PFSK-1 (cell line): ENCODE results near the gene ABCC4.

Experiments used
- FOXP2 ChIP-seq: optimal IDR thresholded peaks from 2 replicates; pipeline ENCODE3; 2011; ENCODE audit warnings: borderline replicate concordance, control low read depth, inconsistent platforms; ENCODE audit not compliant: insufficient read depth; ENCODE audit errors: extremely low read length, extremely low read depth
- POLR2AphosphoS5 ChIP-seq: IDR thresholded peaks from 2 replicates; pipeline ENCODE4 v1.6.1; 2012; ENCODE audit warnings: low read depth, mild to moderate bottlenecking, control low read depth, low read length, moderate library complexity
- REST ChIP-seq, 2 experiments: IDR thresholded peaks; 2 replicates each; pipeline versions ENCODE4 v1.6.1 to v1.8.0; 2011 to 2012; ENCODE audit warnings: low read depth in 2 of 2, low read length in 2 of 2, control low read depth in 1 of 2, inconsistent platforms in 1 of 2, mild to moderate bottlenecking in 1 of 2, moderate library complexity in 1 of 2; ENCODE audit not compliant: insufficient read depth in 1 of 2
- SIN3A ChIP-seq: IDR thresholded peaks from 2 replicates; pipeline ENCODE4 v1.6.1; 2012; ENCODE audit warnings: mild to moderate bottlenecking, low read length, moderate library complexity, borderline replicate concordance; ENCODE audit not compliant: insufficient read depth
- TAF1 ChIP-seq: IDR thresholded peaks from 2 replicates; pipeline ENCODE4 v1.6.1; 2012; ENCODE audit warnings: low read length, control low read depth, borderline replicate concordance; ENCODE audit not compliant: insufficient read depth

ABCC4 gene

GRCh38 chr13:95326695-95327094, 25.4 kb upstream of the ABCC4 start:
- TF ChIP-seq SIN3A (no peak), TAF1 (no peak), REST (IDR thresholded peaks at IDR 0.05; ENCODE audit: insufficient read depth in 1 of 2, low read depth in 2 of 2, low read length in 2 of 2) (no peak), POLR2AphosphoS5 (no peak), FOXP2 (no peak)

GRCh38 chr13:95325485-95325884, 24.2 kb upstream of the ABCC4 start:
- no peak for TF ChIP-seq FOXP2
- no peak for TF ChIP-seq POLR2AphosphoS5
- TF ChIP-seq SIN3A = no peak
- no peak for TF ChIP-seq TAF1
- no peak for TF ChIP-seq REST (IDR thresholded peaks at IDR 0.05; ENCODE audit: insufficient read depth in 1 of 2, low read depth in 2 of 2, low read length in 2 of 2)

- no peak for TF ChIP-seq TAF1
- no peak for TF ChIP-seq REST (IDR thresholded peaks at IDR 0.05; ENCODE audit: insufficient read depth in 1 of 2, low read depth in 2 of 2, low read length in 2 of 2)
- no peak for TF ChIP-seq SIN3A
- TF ChIP-seq FOXP2 = no peak
- TF ChIP-seq POLR2AphosphoS5 = no peak
Measured at GRCh38 chr13:95323930-95324662, 22.8 kb upstream of the ABCC4 start.

- TF ChIP-seq POLR2AphosphoS5 = no peak
- no peak for TF ChIP-seq SIN3A
- no peak for TF ChIP-seq TAF1
- no peak for TF ChIP-seq REST (IDR thresholded peaks at IDR 0.05; ENCODE audit: insufficient read depth in 1 of 2, low read depth in 2 of 2, low read length in 2 of 2)
- no peak for TF ChIP-seq FOXP2
Measured at GRCh38 chr13:95319551-95320274, 18.5 kb upstream of the ABCC4 start.
